ENCODE results near the gene ABCD4.

- TF ChIP-seq CTCF (conservative IDR thresholded peaks at IDR 0.05; ENCODE audit: low read length) (no peak), EZH2phosphoT487 (IDR thresholded peaks at IDR 0.05; ENCODE audit: borderline replicate concordance, low read depth, low read length) (no peak)
Observed at GRCh38 chr14:74259513-74259912, 43.2 kb downstream of the ABCD4 start.

Data from OCI-LY7 (cell line).